Fibroblast of villous mesenchyme (primary cell): ENCODE data around the gene PET100. TPM values are rescaled to one million over a fixed set of nuclear protein-coding genes. Genes with fewer than 3 reads are reported as not detected.

ENCODE experiments used
- DNase-seq: peaks from one replicate; pipeline ENCODE4 v3.0.0-alpha.2; 2010; ENCODE audit warnings: low read depth
- H3K4me3 ChIP-seq: 2 replicates; pipeline ENCODE4 v1.5.1; 2011; ENCODE audit warnings: low read depth, mild to moderate bottlenecking, low read length
- CTCF ChIP-seq: IDR thresholded peaks from 2 replicates; pipeline ENCODE4 v1.5.1; 2012; ENCODE audit warnings: low read depth, mild to moderate bottlenecking, low read length; ENCODE audit not compliant: insufficient read depth
- total RNA-seq: library from RNA; depleted of rRNA; stranded (reverse); fragments of >200 nt; gene quantifications from 2 replicates; pipeline ENCODE4 v1.2.3, GENCODE V29; 2012

PET100 gene
- total RNA-seq, 1 donor: 10.4 TPM

DNA sequence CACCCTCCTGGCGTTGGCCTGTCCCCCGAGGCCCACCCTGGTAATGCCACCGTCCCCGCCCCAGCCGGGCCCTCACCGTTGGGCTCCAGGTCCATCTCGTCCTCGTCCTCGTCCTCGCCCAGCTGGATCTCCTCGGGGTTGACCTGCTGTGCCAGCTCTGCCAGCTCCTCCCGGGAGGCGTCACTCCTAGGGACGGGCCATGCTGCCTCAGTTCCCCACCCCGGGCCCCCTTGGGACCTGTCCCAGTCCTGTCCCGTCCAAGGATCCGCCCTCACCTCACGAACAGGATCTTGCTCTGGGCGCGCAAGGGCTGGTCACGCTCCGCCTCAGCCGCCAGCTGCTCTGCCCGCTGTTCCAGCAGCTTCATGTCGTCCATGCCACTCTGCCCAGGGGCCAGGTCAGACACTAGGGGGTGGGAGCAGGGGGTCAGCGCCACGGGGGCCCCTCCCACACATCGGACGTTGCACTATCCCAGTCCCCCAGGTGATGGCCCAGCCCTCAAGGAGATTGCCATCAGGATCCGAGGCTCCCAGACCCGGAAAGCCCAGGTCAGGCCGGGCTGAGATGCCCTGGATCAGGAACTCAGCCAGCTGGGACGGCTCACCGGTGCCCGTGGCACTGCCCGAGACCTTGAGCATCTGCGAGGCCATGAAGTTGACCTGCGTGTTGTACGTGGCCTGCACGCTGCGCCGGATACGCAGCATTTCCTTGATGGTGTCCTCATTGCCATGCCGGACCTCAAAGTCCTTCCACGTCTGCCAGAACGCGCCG lies 9.7 kb upstream of the PET100 start:
- no peak for DNase-seq
- no peak for TF ChIP-seq CTCF
- no peak overlapping the region for H3K4me3 ChIP-seq

- DNase-seq: no peak
- H3K4me3 ChIP-seq: no peak overlapping the region
- TF ChIP-seq CTCF: no peak
These were observed 8.9 kb upstream of the PET100 start for GRCh38 chr19:7620442-7621412.

GRCh38 chr19:7622933-7623685 lies 6.5 kb upstream of the PET100 start:
- no peak overlapping the region for H3K4me3 ChIP-seq
- no peak for DNase-seq
- no peak for TF ChIP-seq CTCF

- no peak for DNase-seq
- H3K4me3 ChIP-seq: no peak overlapping the region
- no peak for TF ChIP-seq CTCF
These were observed 5.6 kb upstream of the PET100 start for GRCh38 chr19:7623725-7624603.

GRCh38 chr19:7624810-7625209 lies 4.8 kb upstream of the PET100 start:
- no peak overlapping the region for H3K4me3 ChIP-seq
- TF ChIP-seq CTCF: no peak
- no peak for DNase-seq
